Right lobe of liver (tissue), 4 donors: ENCODE data around the gene SARS1.

ENCODE experiments used
- POLR2A ChIP-seq: fragments of 450-650 bp; IDR thresholded peaks from one replicate; pipeline ENCODE4 v1.6.1; 2017; ENCODE audit warnings: antibody characterized with exemption, mild to moderate bottlenecking
- TF ChIP-seq, protein P1 (sequence below), 4 donors: fragments of 200-600 bp in 3 of 4; fragments of 450-650 bp in 1 of 4; IDR thresholded peaks; one replicate each; pipeline versions ENCODE4 v1.5.1 to v1.8.0; 2016 to 2022; ENCODE audit warnings: antibody characterized with exemption in 4 of 4, mild to moderate bottlenecking in 2 of 4
- donor health status: DM: no; HTN: no; CAD: no.
- donor health status: DM: no; HTN: no; CAD: no.
- donor health status: DM: no; HTN: yes; CAD: no.

GRCh38 chr1:109225308-109225707, 11.6 kb downstream of the SARS1 start:
- TF ChIP-seq, protein P1, sequence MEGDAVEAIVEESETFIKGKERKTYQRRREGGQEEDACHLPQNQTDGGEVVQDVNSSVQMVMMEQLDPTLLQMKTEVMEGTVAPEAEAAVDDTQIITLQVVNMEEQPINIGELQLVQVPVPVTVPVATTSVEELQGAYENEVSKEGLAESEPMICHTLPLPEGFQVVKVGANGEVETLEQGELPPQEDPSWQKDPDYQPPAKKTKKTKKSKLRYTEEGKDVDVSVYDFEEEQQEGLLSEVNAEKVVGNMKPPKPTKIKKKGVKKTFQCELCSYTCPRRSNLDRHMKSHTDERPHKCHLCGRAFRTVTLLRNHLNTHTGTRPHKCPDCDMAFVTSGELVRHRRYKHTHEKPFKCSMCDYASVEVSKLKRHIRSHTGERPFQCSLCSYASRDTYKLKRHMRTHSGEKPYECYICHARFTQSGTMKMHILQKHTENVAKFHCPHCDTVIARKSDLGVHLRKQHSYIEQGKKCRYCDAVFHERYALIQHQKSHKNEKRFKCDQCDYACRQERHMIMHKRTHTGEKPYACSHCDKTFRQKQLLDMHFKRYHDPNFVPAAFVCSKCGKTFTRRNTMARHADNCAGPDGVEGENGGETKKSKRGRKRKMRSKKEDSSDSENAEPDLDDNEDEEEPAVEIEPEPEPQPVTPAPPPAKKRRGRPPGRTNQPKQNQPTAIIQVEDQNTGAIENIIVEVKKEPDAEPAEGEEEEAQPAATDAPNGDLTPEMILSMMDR (IDR thresholded peaks at IDR 0.05) = no peak
- TF ChIP-seq POLR2A = no peak
